ENCODE data around the gene C1orf35. TPM values are rescaled to one million over a fixed set of nuclear protein-coding genes. Genes with fewer than 3 reads are reported as not detected.

The C1orf35 gene
- total and polyA plus RNA-seq, 2 of the 4 experiments (the other 2 are of a cell fraction): 4.3 to 13.0 TPM

DNA sequence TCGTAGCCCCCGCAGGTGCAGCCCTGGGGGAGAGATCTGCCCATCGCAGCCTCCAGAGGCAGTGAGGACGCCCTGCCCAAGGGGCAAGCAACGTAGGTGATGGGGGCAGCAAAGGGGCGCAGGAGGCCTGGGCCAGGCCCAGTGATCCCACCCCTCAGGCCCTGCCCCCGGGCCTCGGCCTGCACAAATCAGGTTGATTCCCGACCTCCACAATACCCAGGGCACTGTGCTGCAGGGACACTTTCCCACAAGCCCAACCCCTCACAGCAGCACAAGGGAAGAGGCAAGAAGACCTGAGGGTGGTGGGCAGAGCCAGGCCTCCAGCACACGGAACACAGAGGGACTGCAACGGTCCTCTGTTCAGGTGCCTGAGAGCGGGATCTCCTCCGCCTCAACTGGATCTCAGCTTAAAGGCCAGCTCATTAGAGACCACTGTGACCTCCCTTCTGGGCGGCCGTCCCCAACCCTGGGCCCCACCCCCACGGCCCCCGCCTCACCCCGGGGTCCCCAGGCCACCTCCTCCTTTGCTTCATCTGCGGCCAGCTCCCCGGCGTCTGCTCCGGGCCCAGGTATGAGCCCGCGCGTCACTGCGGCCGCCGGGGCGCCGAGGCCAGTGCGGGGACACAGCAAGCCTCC lies 21.4 kb downstream of the C1orf35 start:
- Histone ChIP-seq H3K27me3 (ENCODE audit: control insufficient read depth, insufficient read depth, low read length) (no peaks in the 10 kb centered on the region), H3K4me1 (ENCODE audit: control insufficient read depth, insufficient read depth, low read length) (peaks cover 16% of the 10 kb centered on the region), H4K20me1 (ENCODE audit: insufficient read depth, low read length) (peaks cover 47% of the 10 kb centered on the region), H3K36me3 (ENCODE audit: control insufficient read depth, insufficient read depth, low read length) (peaks cover 2% of the 10 kb centered on the region; the same call in 1 of the 2 replicates), H3K4ac (ENCODE audit: low read depth, low read length) (peak overlapping the region; percentile 83), H3K9me3 (ENCODE audit: control insufficient read depth, insufficient read depth, low read length) (no peaks in the 10 kb centered on the region), H2BK5ac (ENCODE audit: low read depth, low read length, poor library complexity, severe bottlenecking) (peak overlapping the region; percentile 80), H2BK120ac (ENCODE audit: low read depth, low read length) (no peak overlapping the region), H4K8ac (ENCODE audit: low read depth in 2 of 2, low read length in 2 of 2) (peak overlapping the region; percentile 32 to 87; a peak in 3 of 4 replicates), H3K18ac (ENCODE audit: low read depth, low read length) (no peak overlapping the region), H3K4me3 (ENCODE audit: insufficient read depth, low read depth, low read length) (peak overlapping the region; percentile 82), H2AK9ac (replicated peaks; ENCODE audit: low read depth, low read length, poor library complexity) (peak overlapping the region; percentile 97), H2AK5ac (ENCODE audit: low read depth, low read length) (peak overlapping the region; percentile 90), H3K56ac (ENCODE audit: extremely low read depth, insufficient read depth, low read length) (0 out of 2 replicates have a peak overlapping the region, but pooled peaks have one; percentile 43), H2AFZ (replicated peaks; ENCODE audit: low read length, poor library complexity) (peak overlapping the region; percentile 94), H2BK15ac (ENCODE audit: low read depth, low read length) (no peak overlapping the region), H3K9ac (ENCODE audit: low read depth, low read length) (peak overlapping the region; percentile 97), H3K14ac (replicated peaks; ENCODE audit: low read depth, low read length) (peak overlapping the region; percentile 81), H3K9me1 (ENCODE audit: insufficient read depth, low read length) (peaks cover 10% of the 10 kb centered on the region; the same call in 1 of the 2 replicates), H3K27ac (ENCODE audit: insufficient read depth, low read length) (peak overlapping the region; percentile 66), H3K79me1 (ENCODE audit: low read depth in 1 of 2, low read length in 2 of 2) (peaks cover 3 to 32% of the 10 kb centered on the region in 2 experiments; a peak in 2 of 4 replicates), H3K4me2 (ENCODE audit: low read depth, low read length) (peak overlapping the region; percentile 100), H4K5ac (ENCODE audit: low read depth, low read length) (peak overlapping the region; percentile 84), H2BK20ac (ENCODE audit: low read depth, low read length) (no peak overlapping the region), H3K23ac (ENCODE audit: low read depth, low read length) (peak overlapping the region; percentile 89), H4K91ac (ENCODE audit: insufficient read depth, low read depth, low read length) (peak overlapping the region; percentile 77; the same call in 1 of the 2 replicates)
- TF ChIP-seq SMC3 (IDR thresholded peaks at IDR 0.05; ENCODE audit: low read depth, low read length): no peak
- TF ChIP-seq, protein P1, sequence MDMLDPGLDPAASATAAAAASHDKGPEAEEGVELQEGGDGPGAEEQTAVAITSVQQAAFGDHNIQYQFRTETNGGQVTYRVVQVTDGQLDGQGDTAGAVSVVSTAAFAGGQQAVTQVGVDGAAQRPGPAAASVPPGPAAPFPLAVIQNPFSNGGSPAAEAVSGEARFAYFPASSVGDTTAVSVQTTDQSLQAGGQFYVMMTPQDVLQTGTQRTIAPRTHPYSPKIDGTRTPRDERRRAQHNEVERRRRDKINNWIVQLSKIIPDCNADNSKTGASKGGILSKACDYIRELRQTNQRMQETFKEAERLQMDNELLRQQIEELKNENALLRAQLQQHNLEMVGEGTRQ (IDR thresholded peaks at IDR 0.05; ENCODE audit: low read depth, low read length): no peak
- TF ChIP-seq NFE2L2 (IDR thresholded peaks at IDR 0.05; ENCODE audit: low read depth, low read length): no peak
- TF ChIP-seq, protein P2, sequence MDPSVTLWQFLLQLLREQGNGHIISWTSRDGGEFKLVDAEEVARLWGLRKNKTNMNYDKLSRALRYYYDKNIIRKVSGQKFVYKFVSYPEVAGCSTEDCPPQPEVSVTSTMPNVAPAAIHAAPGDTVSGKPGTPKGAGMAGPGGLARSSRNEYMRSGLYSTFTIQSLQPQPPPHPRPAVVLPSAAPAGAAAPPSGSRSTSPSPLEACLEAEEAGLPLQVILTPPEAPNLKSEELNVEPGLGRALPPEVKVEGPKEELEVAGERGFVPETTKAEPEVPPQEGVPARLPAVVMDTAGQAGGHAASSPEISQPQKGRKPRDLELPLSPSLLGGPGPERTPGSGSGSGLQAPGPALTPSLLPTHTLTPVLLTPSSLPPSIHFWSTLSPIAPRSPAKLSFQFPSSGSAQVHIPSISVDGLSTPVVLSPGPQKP (IDR thresholded peaks at IDR 0.05; ENCODE audit: borderline replicate concordance, low read depth, low read length): no peak
- TF ChIP-seq BHLHE40 (IDR thresholded peaks at IDR 0.05; ENCODE audit: low read depth, low read length): no peak
- no peak for TF ChIP-seq MAZ (IDR thresholded peaks at IDR 0.05; ENCODE audit: borderline replicate concordance, low read depth, low read length)
- TF ChIP-seq POLR2A (IDR thresholded peaks at IDR 0.05; ENCODE audit: low read depth, low read length): no peak
- no peak for TF ChIP-seq RFX5 (IDR thresholded peaks at IDR 0.05; ENCODE audit: low read depth, low read length)
- no peak for TF ChIP-seq CEBPB (IDR thresholded peaks at IDR 0.05; ENCODE audit: low read depth, low read length)
- TF ChIP-seq MXI1 (IDR thresholded peaks at IDR 0.05; ENCODE audit: borderline replicate concordance, low read depth, low read length): no peak
- no peak for TF ChIP-seq CHD1 (IDR thresholded peaks at IDR 0.05; ENCODE audit: low read depth, low read length)
- TF ChIP-seq, protein P3, sequence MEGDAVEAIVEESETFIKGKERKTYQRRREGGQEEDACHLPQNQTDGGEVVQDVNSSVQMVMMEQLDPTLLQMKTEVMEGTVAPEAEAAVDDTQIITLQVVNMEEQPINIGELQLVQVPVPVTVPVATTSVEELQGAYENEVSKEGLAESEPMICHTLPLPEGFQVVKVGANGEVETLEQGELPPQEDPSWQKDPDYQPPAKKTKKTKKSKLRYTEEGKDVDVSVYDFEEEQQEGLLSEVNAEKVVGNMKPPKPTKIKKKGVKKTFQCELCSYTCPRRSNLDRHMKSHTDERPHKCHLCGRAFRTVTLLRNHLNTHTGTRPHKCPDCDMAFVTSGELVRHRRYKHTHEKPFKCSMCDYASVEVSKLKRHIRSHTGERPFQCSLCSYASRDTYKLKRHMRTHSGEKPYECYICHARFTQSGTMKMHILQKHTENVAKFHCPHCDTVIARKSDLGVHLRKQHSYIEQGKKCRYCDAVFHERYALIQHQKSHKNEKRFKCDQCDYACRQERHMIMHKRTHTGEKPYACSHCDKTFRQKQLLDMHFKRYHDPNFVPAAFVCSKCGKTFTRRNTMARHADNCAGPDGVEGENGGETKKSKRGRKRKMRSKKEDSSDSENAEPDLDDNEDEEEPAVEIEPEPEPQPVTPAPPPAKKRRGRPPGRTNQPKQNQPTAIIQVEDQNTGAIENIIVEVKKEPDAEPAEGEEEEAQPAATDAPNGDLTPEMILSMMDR (conservative IDR thresholded peaks at IDR 0.05; ENCODE audit: low read depth, low read length): no peak
- in situ Hi-C loops (cut with MboI; ENCODE audit: low sequenced_read_pairs): loop anchor here (10.0 kb wide), 1 partner anchor 317 kb away; no protein-coding TSS in a partner anchor
- ChIA-PET POLR2A (ENCODE audit: unreplicated experiment) (interaction anchor here (0.5 kb wide), 1 partner anchor 15 kb away, joined by 3 read pairs; no protein-coding TSS in a partner anchor), CTCF (interaction anchor here (1.1 kb wide), 1 partner anchor 33 kb away, joined by 5 read pairs; no protein-coding TSS in a partner anchor)
- intact Hi-C loops (cut with micrococcal nuclease): loop anchor here (5.0 to 10.0 kb wide), 4 partner anchors 84 to 597 kb away; partner anchors contain the start of gene WNT9A
- ATAC-seq (ENCODE audit: low read depth): peak; percentile 8
- BruUV-seq (replicated peaks): no TSS peak
- dilution Hi-C loops (cut with HindIII; ENCODE audit: low sequenced_read_pairs, unreplicated experiment): no loop called here
- 25% methylated on average over 8 of the region's 31 CpGs; no CpG with 5 or more reads in 1 of the 2 experiments for WGBS, 2 experiments (ENCODE audit: extremely low coverage in 2 of 2, insufficient read length in 1 of 2)
- DNase-seq: no peak

All from IMR-90 (cell line).